Measurements from ENCODE around the gene MRTO4. TPM values are rescaled to one million over a fixed set of nuclear protein-coding genes. Genes with fewer than 3 reads are reported as not detected.

MRTO4 gene
- total and polyA plus RNA-seq, 9 of the 15 experiments (the other 6 are each of a cell fraction or from before 2014, with no cell fraction given): 62.0 to 173 (median 146) TPM

- intact Hi-C loops (cut with micrococcal nuclease): no loop called here
- POLR2A ChIA-PET: interaction anchor here (0.9 kb wide), 1 partner anchor 20 kb away, joined by 3 read pairs; no protein-coding TSS in a partner anchor
- FAIRE-seq: no peak
- CTCF ChIA-PET (ENCODE audit: low intra/inter-chr PET ratio): no interaction called here
- H3K4me3 ChIP-seq: no peak overlapping the region
- no peaks in the 10 kb centered on the region for H3K36me3 ChIP-seq (ENCODE audit: control insufficient read depth, insufficient read depth, low read length)
- BruUV-seq (replicated peaks): no TSS peak
- H3K27ac ChIP-seq (ENCODE audit: extremely low read depth, low read depth, low read length): no peak overlapping the region
- H3K4me2 ChIP-seq (ENCODE audit: insufficient read depth, low read length): no peak overlapping the region
- in situ Hi-C loops (cut with MboI): no loop called here
- no peak for DNase-seq (ENCODE audit: extremely low read depth in 1 of 4, low spot score in 3 of 4)
- H2AFZ ChIP-seq (ENCODE audit: low read depth, low read length): no peak overlapping the region
- peak overlapping the region in 1 of 2 experiments; percentile 57; a peak in 2 of 4 replicates for H3K9ac ChIP-seq (ENCODE audit: insufficient read depth in 1 of 2, low read depth in 2 of 2, low read length in 2 of 2)
- H3K79me2 ChIP-seq (ENCODE audit: control insufficient read depth, insufficient read depth, low read length): no peaks in the 10 kb centered on the region
- no peak; the same call in 2 of the 3 replicates for ATAC-seq
- H4K20me1 ChIP-seq (replicated peaks; ENCODE audit: control insufficient read depth, insufficient read depth, low read length): no peaks in the 10 kb centered on the region
- H3K9me1 ChIP-seq (ENCODE audit: control insufficient read depth, insufficient read depth, low read length): no peaks in the 10 kb centered on the region
- H3K9me3 ChIP-seq (replicated peaks; ENCODE audit: control insufficient read depth, insufficient read depth, low read depth, low read length): no peaks in the 10 kb centered on the region
- H3K4me1 ChIP-seq (replicated peaks in 1 of 2; ENCODE audit: control insufficient read depth in 2 of 2, insufficient read depth in 2 of 2, low read length in 2 of 2): peaks cover 0 to 6% of the 10 kb centered on the region in 2 experiments; a peak in 1 of 5 replicates
- no peak for TF ChIP-seq RFX5 (IDR thresholded peaks at IDR 0.05; ENCODE audit: low read depth, low read length)
- TF ChIP-seq, protein P1, sequence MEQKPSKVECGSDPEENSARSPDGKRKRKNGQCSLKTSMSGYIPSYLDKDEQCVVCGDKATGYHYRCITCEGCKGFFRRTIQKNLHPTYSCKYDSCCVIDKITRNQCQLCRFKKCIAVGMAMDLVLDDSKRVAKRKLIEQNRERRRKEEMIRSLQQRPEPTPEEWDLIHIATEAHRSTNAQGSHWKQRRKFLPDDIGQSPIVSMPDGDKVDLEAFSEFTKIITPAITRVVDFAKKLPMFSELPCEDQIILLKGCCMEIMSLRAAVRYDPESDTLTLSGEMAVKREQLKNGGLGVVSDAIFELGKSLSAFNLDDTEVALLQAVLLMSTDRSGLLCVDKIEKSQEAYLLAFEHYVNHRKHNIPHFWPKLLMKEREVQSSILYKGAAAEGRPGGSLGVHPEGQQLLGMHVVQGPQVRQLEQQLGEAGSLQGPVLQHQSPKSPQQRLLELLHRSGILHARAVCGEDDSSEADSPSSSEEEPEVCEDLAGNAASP (IDR thresholded peaks at IDR 0.05): no peak
- TF ChIP-seq, protein P2, sequence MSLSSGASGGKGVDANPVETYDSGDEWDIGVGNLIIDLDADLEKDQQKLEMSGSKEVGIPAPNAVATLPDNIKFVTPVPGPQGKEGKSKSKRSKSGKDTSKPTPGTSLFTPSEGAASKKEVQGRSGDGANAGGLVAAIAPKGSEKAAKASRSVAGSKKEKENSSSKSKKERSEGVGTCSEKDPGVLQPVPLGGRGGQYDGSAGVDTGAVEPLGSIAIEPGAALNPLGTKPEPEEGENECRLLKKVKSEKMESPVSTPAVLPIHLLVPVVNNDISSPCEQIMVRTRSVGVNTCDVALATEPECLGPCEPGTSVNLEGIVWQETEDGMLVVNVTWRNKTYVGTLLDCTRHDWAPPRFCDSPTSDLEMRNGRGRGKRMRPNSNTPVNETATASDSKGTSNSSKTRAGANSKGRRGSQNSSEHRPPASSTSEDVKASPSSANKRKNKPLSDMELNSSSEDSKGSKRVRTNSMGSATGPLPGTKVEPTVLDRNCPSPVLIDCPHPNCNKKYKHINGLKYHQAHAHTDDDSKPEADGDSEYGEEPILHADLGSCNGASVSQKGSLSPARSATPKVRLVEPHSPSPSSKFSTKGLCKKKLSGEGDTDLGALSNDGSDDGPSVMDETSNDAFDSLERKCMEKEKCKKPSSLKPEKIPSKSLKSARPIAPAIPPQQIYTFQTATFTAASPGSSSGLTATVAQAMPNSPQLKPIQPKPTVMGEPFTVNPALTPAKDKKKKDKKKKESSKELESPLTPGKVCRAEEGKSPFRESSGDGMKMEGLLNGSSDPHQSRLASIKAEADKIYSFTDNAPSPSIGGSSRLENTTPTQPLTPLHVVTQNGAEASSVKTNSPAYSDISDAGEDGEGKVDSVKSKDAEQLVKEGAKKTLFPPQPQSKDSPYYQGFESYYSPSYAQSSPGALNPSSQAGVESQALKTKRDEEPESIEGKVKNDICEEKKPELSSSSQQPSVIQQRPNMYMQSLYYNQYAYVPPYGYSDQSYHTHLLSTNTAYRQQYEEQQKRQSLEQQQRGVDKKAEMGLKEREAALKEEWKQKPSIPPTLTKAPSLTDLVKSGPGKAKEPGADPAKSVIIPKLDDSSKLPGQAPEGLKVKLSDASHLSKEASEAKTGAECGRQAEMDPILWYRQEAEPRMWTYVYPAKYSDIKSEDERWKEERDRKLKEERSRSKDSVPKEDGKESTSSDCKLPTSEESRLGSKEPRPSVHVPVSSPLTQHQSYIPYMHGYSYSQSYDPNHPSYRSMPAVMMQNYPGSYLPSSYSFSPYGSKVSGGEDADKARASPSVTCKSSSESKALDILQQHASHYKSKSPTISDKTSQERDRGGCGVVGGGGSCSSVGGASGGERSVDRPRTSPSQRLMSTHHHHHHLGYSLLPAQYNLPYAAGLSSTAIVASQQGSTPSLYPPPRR (CRISPR knock-in tag; IDR thresholded peaks at IDR 0.05; ENCODE audit: borderline replicate concordance): no peak
- no peak for TF ChIP-seq TSC22D4 (tag; IDR thresholded peaks at IDR 0.05)
- no peak for TF ChIP-seq ZNF232 (CRISPR knock-in tag; IDR thresholded peaks at IDR 0.05)
- TF ChIP-seq ZSCAN29 (IDR thresholded peaks at IDR 0.05): no peak
- TF ChIP-seq ZNF24 (IDR thresholded peaks at IDR 0.05): no peak
- H3K27me3 ChIP-seq (ENCODE audit: control insufficient read depth in 2 of 2, insufficient read depth in 2 of 2, low read length in 2 of 2): no peaks in the 10 kb centered on the region
- WGBS (ENCODE audit: insufficient coverage, low coverage, missing lambda C conversion rate): 63% methylated on average over 8 of the region's 9 CpGs
Measured at GRCh38 chr1:19283891-19284290, 32.3 kb downstream of the MRTO4 start.

All from K562 (cell line).